ENCODE data around the gene USP48. TPM values are rescaled to one million over a fixed set of nuclear protein-coding genes. Genes with fewer than 3 reads are reported as not detected.

The USP48 gene
- total and polyA plus RNA-seq, 10 of the 15 experiments (the other 5 are each of a cell fraction or from before 2014, with no cell fraction given), result 21.2 to 115 (median 75.5) TPM

- ATAC-seq (no peak), DNase-seq (ENCODE audit: low read depth, low spot score) (no peak), FAIRE-seq (no peak)
- WGBS (ENCODE audit: insufficient coverage, insufficient replicate concordance, low lambda C conversion rate, missing lambda C conversion rate), result 65% methylated on average over 11 of the region's 11 CpGs
- ChIA-PET POLR2A (no interaction called here), CTCF (no interaction called here), RAD21 (ENCODE audit: unreplicated experiment) (interaction anchor here (0.9 to 1.1 kb wide), 2 partner anchors 111 to 135 kb away, joined by 3 to 4 read pairs; partner anchors contain the start of gene USP48), SMC1A (ENCODE audit: uncharacterized antibody, unreplicated experiment) (interaction anchor here (1.4 kb wide), 1 partner anchor 130 kb away, joined by 3 read pairs; no protein-coding TSS in a partner anchor)
- intact Hi-C loops (cut with micrococcal nuclease; ENCODE audit: unreplicated experiment), result no loop called here
- Histone ChIP-seq H3K4me1 (ENCODE audit: control insufficient read depth, insufficient read depth, low read length) (peaks cover 3% of the 10 kb centered on the region; the same call in 1 of the 2 replicates), H3K27ac (ENCODE audit: control insufficient read depth, insufficient read depth) (no peak overlapping the region), H4K20me1 (ENCODE audit: control insufficient read depth, insufficient read depth) (no peaks in the 10 kb centered on the region), H3K9me3 (replicated peaks; ENCODE audit: control insufficient read depth, insufficient read depth, low read length) (no peaks in the 10 kb centered on the region), H3K36me3 (ENCODE audit: control insufficient read depth in 2 of 2, insufficient read depth in 2 of 2, low read length in 1 of 2) (no peaks in the 10 kb centered on the region), H3K4me2 (ENCODE audit: control insufficient read depth, insufficient read depth) (no peak overlapping the region), H3K4me3 (no peak overlapping the region), H2AFZ (ENCODE audit: control insufficient read depth, low read depth, low read length) (no peak overlapping the region), H3K27me3 (replicated peaks in 1 of 2; ENCODE audit: control insufficient read depth in 2 of 2, insufficient read depth in 2 of 2, low read length in 1 of 2) (peaks cover 0 to 6% of the 10 kb centered on the region in 2 experiments), H3K79me2 (ENCODE audit: control insufficient read depth, insufficient read depth, low read length) (no peaks in the 10 kb centered on the region), H3K9ac (ENCODE audit: control insufficient read depth, insufficient read depth, low read length) (no peak overlapping the region)
- BruUV-seq (replicated peaks), result no TSS peak
- in situ Hi-C loops (cut with MboI), result no loop called here
- peak; percentile 27; the same call in 1 of the 2 replicates for TF ChIP-seq POLR2AphosphoS2 (IDR thresholded peaks at IDR 0.05; ENCODE audit: low read depth, low read length)
- peak; percentile 55 for TF ChIP-seq POLR2A (IDR thresholded peaks at IDR 0.05; ENCODE audit: low read depth, low read length)
- TF ChIP-seq POLR2AphosphoS5 (IDR thresholded peaks at IDR 0.05; ENCODE audit: low read length), result peak; percentile 50; the same call in 1 of the 2 replicates
- no peak for TF ChIP-seq E2F4 (IDR thresholded peaks at IDR 0.05; ENCODE audit: low read depth, low read length)
Observed at GRCh38 chr1:21670956-21671902, 111.7 kb downstream of the USP48 start.

All from GM12878 (cell line).